HG03442 (cell line): ENCODE measurements around the gene THSD7B.
"Not testable (repeated sequence)": the region's sequence is repeated elsewhere in the genome, so short reads cannot be mapped to it uniquely, and the experiment has no call there.

Experiments
- ATAC-seq: cut with Tn5 transposase; IDR thresholded peaks from one replicate; pipeline ENCODE4 v1.9.1; 2021; ENCODE audit warnings: mild to moderate bottlenecking, moderate library complexity; ENCODE audit not compliant: unreplicated experiment

Gene THSD7B

DNA sequence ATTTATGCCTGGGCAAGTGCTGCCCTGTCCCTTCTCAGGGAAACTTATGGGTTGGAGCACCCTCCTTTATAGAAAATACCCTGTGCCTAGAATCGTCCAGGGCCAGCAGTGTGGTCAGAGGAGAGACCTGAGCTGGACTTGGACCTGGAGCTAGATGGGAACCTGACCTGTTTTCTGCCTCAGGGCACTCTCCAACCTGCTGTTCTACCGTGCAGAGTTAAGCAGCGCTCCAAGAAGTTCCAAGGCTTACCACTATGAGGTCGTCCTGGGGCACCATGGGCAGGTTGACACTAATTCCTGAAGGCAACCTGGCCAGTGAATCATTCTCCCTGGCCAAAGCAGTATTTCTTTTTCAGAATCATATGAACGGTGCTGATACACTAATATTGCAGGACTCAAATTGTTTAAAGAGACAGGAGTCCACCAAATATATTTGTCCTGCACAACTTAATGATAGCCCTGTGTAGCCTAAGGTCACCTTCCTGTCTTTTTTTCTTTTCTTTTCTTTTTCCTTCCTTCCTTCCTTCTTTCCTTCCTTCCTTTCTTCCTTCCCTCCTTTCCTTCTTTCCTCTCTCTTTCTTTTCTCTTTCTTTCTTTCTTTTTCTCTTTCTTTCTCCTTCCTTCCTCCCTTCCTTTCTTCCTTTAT lies 743.5 kb downstream of the THSD7B start:
- ATAC-seq = no peak

DNA sequence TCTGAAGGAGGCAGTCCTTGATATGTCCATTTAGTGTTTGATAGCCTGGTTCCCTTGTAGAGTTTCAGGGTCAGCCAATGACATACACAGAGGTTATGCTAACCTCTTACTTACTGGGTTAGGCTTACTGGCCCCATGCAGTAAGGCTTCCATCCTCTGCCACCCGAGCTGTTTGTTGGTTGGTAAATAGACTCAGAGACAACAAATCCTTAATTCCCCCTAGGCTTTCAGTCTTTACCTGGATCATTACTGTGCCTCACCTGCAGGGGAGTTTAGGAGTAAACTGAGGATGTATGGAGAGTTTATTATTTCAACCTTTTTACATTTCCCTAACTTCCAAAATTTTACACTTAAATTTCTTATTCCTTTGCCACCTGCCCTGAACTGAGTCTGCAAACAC lies 746.2 kb downstream of the THSD7B start:
- ATAC-seq = no peak

GRCh38 chr2:137521653-137522619 lies 756.6 kb downstream of the THSD7B start:
- no peak for ATAC-seq

DNA sequence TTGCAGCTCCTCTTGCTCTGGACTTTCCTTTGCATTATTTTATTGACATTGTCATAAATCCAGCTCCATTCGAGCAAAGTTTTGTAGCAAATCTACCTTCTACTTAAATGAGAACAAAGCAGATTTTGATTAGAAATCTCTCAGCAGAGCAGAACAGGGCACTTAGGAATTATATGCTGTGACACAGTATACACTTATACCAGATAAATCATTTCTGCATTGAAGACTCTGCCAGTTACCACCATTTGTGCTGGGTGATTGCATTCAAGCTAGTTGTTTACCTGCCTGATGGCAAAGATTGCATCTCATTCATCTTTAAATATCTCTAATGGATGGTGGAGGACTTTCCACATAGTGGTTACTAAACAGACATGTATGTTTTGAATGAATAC lies 757.3 kb downstream of the THSD7B start:
- ATAC-seq = no peak

DNA sequence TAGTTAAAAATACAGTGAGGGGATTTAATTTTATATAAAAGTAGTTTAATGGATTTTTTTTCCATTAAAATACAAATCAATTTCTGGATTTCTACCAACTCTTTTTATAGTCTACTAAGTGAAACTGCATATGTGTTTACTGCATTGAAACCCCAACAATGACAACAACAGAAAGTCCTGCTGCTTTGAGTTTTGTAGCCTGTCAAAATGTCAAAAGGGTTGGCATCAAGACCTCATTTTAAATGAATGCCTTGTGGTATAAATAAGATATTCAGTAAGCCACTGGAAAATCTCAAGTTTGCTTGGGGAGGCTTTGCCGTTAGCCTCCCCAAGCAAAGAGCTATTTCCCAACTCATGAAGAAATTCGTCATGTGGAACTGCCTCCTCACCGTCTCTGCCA lies 758.6 kb downstream of the THSD7B start:
- ATAC-seq = no peak

DNA sequence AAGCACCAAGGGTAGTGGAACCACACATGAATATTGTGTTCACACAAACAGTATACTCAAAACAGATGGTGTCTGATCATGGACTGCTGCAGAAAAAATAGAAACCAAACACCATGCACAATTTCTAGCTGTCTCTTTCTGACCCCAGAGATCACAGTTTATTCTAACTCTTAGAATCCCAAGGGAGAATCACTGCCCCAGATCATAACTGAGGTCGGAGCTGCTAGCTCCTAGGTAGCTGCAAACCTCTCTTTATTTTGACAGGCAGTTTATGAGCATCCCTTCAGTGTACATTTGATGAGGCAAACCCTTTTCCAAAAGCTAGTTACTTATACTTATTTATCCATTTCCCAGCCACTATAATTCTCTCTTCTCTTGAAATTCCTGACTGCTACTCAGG lies 759.8 kb downstream of the THSD7B start:
- ATAC-seq = no peak

- no peak for ATAC-seq
These were observed 760.4 kb downstream of the THSD7B start for GRCh38 chr2:137525641-137526190.

DNA sequence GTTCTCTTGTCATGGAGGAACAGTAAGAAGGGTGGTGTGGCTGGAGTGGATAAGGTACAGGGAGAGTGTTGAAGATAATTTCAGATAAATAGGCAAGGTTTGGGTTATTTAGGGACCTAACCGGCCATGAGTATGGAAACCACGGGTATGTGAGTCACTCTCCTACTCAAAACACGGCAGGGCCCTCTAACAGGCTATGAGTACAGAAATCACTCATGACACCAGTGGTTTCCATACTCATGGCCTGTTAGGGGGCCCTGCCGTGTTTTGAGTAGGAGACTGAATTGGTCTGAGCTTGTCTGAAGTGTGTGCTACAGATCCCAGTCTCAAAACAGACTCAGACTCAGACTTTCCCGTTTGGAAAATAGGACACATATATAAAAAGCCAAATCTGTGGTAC lies 770.6 kb downstream of the THSD7B start:
- peak; percentile 82 for ATAC-seq

- no peak for ATAC-seq
These were observed 774.0 kb downstream of the THSD7B start for GRCh38 chr2:137539336-137539735.

- no peak for ATAC-seq
These were observed 782.5 kb downstream of the THSD7B start for GRCh38 chr2:137547842-137548241.

DNA sequence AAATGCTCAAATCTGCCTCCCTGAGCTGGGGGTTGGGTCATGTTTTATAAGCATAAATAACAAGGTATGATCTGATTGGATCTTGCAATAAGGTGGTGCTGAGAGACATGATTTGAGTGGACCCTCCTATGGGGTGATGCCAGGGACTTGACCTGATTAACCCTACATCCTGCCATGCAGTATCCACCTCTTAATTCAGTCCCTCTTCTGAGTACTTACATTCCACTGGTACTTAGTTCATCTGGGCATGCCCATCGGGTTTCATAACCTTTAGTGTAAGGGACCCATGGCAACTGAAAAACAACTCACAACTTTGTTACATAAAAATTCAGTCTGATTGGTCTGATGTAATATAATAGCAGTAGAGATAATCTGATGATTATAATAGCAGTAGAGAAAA lies 801.0 kb downstream of the THSD7B start:
- ATAC-seq = no peak

GRCh38 chr2:137570484-137570883 lies 805.1 kb downstream of the THSD7B start:
- ATAC-seq = no peak

GRCh38 chr2:137587834-137588233 lies 822.5 kb downstream of the THSD7B start:
- ATAC-seq = not testable (repeated sequence)

DNA sequence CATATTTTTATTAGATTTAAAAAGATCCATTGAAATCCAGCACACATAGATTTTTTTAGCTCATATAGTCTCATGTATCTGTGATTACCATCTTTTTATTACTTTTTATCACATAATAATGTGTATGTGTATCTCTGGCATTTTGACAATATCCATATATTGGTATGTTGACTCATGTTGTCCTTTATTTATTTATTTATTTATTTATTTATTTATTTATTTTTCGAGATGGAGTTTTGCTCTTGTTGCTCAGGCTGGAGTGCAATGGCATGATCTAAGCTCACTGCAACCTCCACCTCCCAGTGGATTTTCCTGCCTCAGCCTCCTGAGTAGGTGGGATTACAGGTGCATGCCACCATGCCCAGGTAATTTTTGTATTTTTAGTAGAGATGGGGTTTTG lies 823.2 kb downstream of the THSD7B start:
- ATAC-seq = not testable (repeated sequence)

GRCh38 chr2:137590102-137590501 lies 824.8 kb downstream of the THSD7B start:
- no peak for ATAC-seq

DNA sequence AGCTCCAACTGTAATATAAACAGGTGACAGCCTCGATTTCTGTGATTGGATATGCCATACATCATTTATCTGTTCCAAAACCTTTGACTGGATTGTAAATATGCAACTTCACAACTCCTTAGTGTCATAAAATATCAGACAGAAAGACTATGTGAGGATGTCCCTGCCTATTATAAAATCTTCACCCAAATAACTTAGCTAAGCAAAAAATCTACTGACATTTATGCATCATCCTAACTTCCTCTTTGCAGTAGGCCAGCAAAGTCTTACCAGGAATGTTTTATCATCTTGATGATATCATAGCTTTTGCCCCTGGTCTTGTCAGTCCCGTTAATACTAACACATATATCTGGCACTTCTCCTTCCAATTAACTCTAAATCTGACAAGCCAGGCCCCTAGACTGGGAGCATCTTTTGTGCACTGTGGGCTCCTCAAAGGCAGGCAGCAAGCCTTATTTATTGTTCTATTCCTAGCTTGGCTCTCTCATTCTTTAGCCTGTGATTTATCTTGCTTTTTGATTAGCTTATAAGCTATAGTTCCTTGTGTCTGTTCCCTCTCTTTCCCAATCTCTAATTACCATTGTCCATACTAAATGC lies 842.5 kb downstream of the THSD7B start:
- ATAC-seq = no peak

DNA sequence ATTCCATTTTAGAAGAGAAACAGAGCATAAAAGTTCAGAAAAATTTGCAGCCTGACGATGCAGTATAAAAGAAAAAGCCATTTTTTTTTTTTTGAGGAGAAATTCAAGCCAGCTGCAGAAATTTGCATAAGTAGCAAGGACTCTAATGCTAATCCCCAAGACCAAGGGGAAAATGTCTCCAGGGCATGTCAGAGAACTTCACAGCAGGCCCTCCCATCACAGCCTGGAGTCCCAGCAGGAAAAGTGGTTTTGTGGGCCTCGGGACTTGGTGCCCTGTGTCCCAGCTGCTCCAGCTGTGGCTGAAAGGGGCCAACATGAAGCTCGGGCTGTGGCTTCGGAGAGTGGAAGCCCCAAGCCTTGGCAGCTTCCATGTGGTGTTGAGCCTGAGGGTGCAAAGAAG lies 873.6 kb downstream of the THSD7B start:
- no peak for ATAC-seq

DNA sequence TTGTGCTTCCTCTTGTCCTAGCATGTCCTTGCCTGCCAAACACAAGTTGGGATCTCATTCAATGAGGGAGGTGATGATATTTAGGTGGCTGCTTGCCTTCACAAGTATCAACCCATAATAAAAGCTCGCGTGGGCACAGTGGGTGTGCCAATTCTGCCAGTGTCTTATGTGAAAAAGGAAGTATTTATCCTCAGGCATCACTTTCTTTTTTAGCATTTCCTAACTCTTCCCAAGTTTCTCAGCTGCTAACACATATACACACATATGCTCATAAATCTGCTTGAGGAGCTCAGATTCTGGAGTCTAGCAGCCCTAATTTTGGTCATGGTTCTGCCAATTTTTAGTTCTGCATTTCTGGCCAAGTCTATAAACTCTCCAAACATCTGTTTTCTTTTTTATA lies 879.4 kb downstream of the THSD7B start:
- no peak for ATAC-seq

DNA sequence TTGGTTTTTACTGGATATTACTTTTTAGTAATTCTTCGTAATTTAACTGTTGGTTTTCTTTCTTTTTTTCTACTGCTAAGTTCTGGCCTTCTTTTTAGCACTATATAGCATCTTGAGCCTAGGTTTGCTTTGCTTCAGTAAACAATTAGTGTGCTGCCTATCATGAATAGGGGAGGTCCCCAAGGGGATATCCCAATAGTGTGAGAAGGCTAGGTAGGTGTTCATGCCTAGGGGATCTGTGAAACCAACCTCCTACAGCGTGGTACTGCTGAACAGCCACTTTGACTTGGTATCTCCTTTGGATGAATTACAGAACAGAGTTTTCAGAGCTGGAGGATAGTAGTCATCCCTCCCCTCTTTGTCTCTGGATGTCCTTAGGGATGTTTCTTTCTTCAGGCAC lies 888.7 kb downstream of the THSD7B start:
- ATAC-seq = no peak

DNA sequence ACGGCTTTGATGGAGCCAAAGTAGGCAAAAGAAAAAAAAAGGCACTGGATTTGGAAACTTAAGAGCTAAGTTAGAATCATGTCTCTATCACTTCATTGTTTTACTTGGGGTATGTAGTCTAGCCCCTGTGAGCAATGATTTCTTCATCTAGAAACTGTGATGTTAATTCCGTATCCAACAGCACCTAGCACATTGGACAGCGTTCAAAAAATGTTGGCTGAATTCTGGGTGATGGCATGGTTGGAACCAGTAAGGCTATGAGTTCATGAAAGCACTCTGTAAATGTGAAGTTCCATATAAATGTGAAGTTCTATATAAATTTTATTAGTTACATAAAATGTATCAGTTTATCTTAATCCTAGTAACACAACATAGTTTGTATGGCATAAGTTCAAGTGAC lies 890.5 kb downstream of the THSD7B start:
- ATAC-seq = no peak

GRCh38 chr2:137658433-137658832 lies 893.1 kb downstream of the THSD7B start:
- ATAC-seq = no peak

DNA sequence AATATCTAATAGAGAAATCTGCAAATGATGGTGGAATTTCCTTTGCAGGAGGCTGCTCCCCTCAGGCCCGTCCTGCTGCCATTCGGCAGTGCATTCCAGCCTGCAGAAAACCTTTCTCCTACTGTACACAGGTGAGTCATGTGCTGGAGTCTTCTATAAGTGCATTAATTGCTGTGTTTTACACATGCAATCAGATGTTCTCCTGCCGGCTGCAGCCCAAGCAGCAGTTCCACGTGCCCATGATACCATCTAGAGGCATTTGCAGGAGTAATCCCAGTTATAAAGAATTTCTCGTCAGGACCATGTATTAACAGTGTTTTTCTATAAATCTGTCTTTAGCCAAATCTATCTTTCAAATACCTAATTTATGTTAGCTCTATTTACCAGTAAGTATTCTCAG lies 894.3 kb downstream of the THSD7B start:
- ATAC-seq = no peak
